ENCODE data around the gene USP7.
"Not testable (repeated sequence)": the region's sequence is repeated elsewhere in the genome, so short reads cannot be mapped to it uniquely, and the experiment has no call there.

USP7 gene

DNA sequence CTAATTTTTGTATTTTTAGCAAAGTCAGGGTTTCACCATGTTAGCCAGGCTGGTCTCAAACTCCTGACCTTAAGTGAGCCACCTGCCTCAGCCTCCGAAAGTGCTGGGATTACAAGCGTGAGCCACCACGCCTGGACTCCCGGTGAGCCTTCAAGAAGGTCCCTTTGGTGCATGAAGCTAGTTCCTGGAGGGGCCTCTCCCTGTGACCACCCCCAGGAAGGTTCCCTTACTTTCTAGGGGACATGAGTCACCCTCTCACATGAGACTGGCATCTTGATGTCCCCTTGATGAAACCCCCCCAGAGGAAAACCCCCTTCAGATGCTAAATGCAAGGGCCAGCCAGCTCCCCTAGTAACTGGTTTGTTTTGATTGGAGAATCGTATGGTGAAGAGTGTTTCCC is 107.7 kb downstream of the USP7 start:
- no peak for DNase-seq

DNA sequence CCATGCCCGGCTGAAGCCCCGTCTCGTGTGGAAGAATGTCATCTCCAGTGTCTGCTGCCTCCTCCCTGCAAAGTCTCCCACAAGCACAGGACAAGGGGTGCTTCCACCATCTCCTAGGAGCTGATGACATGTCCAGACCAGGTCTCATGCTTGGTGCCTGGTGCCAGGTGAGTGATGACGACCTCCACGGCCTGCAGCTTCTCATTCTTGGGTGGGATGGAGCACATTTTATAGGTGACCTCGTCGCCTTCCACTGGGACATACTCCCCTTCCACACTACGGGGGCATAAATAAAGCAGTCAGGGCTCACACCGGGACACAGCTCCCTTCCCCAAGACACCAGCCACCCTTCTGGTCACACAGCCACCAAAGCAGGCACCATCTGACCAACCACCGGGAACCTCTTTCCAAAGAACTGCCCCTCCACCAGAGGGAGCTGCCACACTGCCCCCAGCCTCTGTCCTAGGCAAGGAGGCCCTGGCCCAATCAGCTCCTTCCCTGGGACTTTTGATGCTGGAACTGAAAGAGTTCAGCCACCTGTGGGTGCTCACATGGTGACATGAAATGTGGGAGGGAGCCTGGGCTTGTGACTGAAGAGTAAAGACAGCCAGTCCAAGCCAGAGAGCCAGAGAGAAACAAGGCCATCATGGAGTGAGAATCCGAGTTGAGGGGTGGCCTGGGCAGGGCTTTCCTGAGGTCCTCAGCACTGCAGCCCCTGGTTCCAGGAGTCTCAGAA is 108.5 kb downstream of the USP7 start:
- no peak for DNase-seq

DNA sequence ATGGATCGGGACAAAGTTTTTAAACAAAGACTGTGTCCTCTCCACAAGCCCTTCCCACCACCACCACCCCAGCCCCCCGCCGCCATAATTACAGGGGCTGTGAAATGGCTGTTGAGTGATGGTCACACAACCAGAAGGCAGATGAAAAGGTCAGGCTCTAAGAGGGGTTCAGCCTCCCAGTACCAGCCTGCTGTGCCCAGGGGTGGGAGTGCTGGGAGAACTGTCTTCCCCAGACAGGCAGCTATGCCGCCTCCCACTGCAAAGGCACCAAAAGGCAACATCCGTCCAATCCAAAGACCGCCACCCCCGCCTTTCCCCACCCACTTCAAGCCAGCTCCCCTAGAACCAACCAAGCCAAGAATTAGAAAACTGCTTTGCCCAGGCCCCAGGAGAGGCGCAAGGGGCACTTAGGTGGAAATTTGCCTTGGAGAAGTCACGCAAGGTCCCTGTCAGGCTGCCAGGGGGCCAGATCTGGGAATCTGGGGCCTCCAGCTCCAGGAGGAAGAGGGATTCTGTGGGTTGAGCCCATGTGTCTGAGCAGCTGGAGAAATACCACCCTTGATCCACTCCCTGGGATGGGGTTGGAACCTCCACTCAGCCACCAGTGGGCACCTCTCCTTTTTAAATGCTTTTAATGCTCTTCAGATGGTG is 109.3 kb downstream of the USP7 start:
- DNase-seq: no peak

DNA sequence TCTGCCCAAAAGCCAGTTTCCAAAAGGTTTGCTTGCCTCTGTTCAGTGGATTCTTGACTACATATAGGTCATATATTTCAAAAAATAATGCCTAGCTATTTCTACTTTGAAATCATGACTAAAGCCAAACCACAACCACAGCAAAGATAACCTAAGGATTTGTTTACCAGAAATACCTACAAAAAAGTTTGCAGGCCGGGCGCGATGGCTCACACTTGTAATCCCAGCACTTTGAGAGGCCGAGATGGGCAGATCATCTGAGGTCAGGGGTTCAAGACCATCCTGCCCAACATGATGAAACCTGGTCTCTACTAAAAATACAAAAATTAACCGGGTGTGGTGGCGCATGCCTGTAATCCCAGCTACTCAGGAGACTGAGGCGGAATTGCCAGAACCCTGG is 110.1 kb downstream of the USP7 start:
- no peak for DNase-seq

DNA sequence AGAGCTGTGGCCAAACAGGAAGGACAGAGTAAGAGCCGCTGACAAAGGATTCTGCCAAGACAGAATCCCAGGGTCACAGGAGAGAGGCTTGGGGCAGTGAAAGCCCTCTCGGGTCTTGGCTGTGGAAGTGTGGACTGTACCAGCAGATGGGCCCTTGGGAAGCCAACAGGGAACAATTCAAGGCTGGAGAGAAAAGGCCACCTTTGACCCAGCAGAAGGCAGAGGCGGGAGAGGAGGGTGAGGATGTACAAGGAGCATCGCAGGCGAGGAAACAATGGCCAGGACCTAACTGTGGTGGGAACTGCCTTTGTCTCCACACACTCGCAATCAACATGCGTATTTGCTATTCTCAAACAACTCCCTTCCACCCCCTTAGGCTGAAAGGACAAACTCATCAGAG is 110.6 kb downstream of the USP7 start:
- DNase-seq: no peak

DNA sequence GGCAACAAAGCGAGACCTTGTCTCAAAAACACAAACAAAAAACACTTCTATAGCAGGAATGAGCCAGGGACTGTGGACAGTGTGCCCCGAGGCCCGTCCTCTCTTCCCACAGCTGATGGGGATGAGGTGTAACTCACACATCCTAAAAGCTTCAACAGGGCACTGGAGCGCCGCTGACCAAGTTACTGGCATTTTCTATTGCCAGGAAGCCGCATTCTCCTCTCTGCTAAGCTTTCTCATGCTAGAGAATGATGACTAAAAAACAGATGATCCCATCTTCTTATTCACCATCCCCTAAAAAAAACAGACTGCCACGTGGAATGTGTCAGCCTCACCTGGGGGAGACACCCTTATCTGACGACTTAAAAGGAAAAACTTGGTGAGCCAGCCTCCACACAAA is 111.2 kb downstream of the USP7 start:
- no peak for DNase-seq

DNA sequence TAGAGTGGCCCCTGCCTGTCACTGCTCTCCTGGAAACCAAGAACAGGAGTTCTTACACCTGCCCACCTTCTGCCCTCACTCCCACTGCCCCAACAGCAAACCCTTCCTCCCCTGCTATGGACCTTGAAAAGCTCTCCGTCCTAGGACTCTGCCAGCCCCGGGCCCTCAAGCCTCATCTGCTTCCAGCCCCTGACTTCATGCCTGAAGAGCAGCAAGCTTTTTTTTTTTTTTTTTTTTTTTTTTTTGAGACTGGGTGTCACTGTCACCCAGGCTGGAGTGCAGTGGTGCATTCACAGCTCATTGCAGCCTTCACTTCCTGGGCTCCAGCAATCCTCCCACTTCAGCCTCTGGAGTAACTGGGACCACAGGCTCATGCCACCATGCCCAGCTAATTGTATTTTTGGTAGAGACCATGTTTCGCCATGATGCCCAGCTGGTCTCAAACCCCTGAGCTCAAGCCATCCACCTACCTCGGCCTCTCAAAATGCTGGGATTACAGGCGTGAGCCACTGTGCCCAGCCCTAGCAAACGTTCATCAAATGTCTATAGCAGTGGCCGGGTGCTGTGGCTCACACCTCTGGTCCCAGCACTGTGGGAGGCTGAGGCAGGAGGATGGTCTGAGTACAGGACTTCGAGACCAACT is 111.8 kb downstream of the USP7 start:
- no peak for DNase-seq

DNA sequence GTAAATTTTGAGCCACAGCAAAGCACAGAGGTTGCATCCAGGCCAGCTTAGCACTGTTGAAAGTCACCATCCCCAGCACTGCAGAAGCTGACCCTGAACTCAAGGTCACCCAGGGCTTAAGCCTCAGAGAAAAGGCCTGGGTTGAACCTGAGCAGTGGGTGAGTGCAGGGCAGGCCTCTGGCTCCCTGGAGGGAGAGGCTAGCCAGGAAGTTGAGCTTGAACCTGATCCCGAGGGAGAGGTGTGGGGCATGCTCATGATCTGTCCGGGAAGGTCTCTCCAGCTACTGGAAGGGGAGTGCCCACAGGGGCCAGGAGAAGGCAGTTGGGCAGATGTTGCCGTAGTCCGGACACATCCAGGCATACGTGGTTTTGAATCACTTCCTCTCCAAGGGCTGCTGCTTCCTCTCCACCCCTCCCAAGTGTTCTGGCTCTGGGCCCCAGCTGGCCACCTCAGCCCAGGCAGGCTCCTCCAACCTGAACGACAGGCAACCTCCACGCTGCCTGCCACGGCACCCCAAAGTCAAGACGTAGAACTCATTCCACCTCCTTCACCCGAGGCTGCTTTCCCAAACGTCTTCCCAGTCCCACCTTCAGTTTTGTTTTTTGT is 113.3 kb downstream of the USP7 start:
- DNase-seq: no peak

DNA sequence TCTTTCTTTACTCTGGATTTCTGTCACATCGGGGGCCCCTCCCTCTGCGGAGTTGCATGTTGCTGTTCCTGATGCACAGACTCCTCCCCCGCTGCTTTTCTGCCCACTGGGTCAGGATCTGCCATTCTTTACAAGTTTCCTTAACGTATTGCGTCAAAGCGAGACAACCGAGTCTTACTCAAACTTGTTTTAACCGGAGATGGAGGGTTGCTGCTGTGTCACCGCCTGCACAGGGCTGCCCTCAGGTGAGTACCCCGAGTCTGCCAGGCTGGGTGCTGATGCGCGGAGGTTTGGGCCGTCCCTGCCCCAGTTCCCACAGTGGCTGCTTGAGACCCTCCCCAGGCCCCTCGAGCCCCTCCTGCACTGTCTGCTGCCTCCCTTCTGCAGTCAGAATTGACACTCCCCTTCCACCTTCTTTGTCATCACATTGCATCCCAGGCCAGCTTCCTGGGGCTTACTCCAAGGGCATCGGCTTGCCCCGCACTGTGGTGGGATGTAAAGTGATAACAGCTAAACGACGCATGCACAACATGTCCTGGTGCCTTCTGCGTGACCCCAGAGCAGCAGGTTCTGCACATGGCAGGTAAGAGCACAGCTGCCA is 114.2 kb downstream of the USP7 start:
- DNase-seq: no peak

DNA sequence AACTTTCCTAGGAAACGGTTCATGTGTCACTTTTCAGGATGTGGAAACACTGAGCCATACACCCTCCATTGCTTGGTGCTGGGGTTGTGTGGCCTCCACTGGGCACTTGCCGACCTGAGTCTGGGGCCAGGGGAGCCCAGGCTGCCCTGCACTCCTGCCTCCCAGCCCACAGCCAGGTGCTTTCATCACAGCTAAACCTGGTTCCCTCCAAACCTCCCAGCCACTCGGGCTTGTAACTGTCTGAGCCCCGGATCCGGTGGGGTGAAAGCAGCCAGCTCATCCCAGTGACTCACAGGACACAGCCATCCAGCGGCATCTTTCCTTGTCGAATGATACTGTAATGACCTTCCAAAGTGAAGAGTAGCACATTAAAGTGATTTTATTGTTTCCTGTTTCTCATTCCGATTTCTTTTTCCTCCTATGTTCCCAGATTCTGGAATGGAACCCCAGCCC is 114.7 kb downstream of the USP7 start:
- DNase-seq: no peak

DNA sequence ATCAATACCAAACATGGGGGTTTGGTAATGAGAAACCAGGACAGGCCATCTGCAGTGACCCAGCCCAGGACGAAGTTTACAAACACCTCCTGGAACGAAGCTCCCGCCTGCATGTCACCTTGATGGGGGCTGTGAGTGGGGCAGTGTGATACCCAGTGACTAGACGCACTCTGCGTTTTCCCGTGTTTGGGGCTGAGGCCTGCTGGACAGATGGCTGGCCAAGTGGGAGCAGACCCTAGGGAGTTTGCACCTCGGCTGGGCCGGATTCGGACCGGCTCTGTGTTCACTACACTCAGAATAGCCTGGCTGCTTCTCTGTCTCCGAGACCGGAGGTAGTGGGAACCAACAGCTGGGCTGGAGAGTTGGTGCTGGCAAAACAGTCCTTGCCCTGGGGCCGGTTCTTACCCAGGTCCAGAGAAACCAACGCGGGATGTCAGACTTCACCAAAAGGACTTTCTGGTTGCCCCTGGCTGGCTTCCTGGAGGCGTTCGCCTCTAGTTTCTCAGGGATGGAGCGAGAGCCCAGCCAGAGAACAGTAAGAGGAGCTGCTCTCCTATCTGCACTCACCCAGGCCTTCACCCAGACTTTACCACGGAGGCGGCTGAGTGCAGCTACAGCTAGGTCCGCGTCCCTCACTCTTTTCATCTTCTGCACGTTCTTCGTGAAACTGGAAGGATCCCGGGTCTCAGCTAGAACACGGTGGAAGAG is 115.3 kb downstream of the USP7 start:
- no peak for DNase-seq

DNA sequence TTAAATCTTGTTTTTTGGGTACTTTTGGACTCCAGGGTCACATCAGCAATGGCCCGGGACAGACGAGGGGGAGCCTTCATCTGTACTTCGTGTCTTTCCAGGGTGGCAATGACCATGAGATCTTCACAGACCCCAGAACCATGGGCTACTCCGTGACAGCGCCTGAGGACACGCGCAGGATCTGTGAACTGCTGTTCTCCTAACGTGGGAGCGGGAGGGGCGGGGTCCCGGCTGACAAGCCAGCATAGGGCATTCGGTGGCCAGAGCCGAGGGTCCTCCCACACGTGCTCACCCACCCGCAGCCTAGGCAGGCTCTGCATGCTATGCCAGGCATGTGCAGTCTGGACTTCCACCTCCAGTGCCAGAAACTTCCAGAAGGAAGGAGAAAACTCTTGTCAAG is 116.1 kb downstream of the USP7 start:
- no peak for DNase-seq

DNA sequence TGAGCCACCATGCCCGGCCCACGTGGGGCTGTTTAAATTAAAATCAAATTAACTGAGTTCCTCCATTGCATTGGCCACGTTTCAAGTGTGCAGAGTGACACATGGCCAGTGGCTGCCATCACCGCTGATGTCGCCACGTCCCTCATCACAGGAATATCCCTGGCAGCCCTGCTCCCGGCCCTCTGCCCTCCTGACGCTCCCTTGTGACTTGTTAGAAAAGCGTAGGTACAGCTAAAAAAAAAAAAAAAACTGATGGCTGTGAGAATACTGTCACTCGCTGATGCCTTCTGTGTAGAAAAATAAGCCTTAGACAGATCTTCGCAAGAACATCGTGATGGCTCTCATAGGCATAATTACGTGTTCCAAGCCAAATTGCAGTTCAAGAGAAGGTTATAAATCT is 116.6 kb downstream of the USP7 start:
- no peak for DNase-seq

DNA sequence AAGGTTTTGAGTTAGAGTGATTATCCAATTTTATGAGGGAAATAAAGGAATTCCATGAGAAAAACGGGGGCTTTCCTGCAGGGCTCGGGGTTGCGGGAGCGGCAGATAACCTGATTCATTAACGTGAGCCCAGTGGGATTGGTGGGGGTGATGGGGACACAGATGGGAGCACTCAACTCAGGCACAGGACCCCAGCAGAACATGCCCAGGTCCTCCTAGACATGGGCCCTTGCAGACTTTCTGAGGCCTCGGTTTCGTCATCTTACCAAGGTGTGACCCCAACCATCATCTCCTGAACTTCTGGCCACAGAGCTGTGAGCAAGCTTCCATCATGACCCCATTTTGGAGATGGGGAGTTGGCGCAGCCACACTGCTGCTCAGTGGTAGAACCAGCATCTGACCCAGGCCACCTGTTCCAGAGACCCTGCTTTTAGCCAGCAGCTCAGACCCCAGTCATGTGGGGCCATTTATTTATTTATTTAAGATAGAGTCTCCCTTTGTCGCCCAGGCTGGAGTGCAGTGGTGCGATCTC is 117.2 kb downstream of the USP7 start:
- no peak for DNase-seq

DNA sequence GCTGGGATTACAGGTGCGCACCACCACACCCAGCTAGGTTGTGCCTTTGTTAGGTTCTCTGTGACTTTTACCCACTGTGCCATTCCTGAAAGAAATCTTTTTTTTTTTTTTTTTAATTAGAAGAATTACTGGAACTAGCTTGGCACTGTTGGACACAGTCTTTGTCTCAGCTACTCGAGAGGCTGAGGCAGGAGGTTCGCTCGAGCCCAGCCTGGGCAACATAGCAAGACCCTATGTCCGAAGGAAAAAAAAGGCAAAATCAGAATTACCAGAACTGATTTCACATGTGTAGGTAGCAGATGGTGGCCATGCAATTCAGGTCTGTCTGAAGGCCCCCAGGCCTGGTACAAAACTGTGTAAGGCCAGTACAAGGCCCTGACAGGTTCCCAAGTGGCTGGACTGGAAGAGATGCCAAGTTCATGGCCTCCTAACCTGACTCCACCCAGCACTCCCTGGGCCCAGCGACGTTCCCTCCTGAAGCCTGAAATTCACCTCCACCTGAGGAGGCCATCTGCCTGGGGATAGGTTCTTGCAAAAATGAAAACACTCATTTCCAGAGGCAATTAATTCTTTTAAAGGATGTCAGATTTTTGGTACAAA is 117.9 kb downstream of the USP7 start:
- DNase-seq: no peak

DNA sequence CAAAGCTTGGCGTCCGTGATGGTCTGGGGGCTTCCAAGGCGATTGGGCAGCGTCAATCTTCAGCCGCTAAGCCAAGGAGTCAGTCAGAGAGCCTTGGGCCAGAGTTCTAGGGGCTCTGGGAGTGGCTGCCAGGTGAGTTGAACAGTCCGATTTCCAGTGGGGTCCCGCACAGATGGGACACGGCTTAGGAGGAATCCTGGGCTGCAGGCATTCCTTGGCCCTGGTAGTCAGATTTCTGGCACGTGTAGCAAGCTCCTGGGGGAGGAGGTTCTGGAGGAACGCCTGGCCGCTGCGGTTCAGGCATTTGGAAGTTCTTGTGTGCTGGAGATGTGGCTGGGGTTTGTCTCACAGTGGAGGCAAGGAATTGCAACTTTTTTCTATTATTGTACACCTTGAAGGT is 120.4 kb downstream of the USP7 start:
- not testable (repeated sequence) for DNase-seq

Measured in NCI-H524 treated with DMSO at 0.1 percent for 48 hours (cell line).